ENCODE data around the gene ST14.
"Not testable (repeated sequence)": the region's sequence is repeated elsewhere in the genome, so short reads cannot be mapped to it uniquely, and the experiment has no call there.

The ST14 gene

GRCh38 chr11:130190371-130190881, 30.8 kb downstream of the ST14 start:
- DNase-seq, result no peak

GRCh38 chr11:130191896-130192295, 32.3 kb downstream of the ST14 start:
- DNase-seq, result no peak

- DNase-seq, result no peak
These were observed 33.3 kb downstream of the ST14 start for GRCh38 chr11:130192845-130193267.

- not testable (repeated sequence) for DNase-seq
These were observed 34.0 kb downstream of the ST14 start for GRCh38 chr11:130193551-130193950.

GRCh38 chr11:130194241-130195023, 34.9 kb downstream of the ST14 start:
- DNase-seq, result no peak

GRCh38 chr11:130197386-130198035, 37.9 kb downstream of the ST14 start:
- no peak for DNase-seq

- no peak for DNase-seq
These were observed 38.7 kb downstream of the ST14 start for GRCh38 chr11:130198292-130198691.

GRCh38 chr11:130198964-130199363, 39.4 kb downstream of the ST14 start:
- DNase-seq, result no peak

- no peak for DNase-seq
These were observed 40.2 kb downstream of the ST14 start for GRCh38 chr11:130199792-130200191.

- DNase-seq, result no peak
These were observed 41.4 kb downstream of the ST14 start for GRCh38 chr11:130201026-130201425.

- no peak for DNase-seq
These were observed 42.6 kb downstream of the ST14 start for GRCh38 chr11:130202009-130202817.

- no peak for DNase-seq
These were observed 43.5 kb downstream of the ST14 start for GRCh38 chr11:130202818-130203689.

GRCh38 chr11:130203766-130204702, 44.5 kb downstream of the ST14 start:
- DNase-seq, result no peak

- DNase-seq, result no peak
These were observed 45.1 kb downstream of the ST14 start for GRCh38 chr11:130204703-130205095.

GRCh38 chr11:130206141-130206540, 46.6 kb downstream of the ST14 start:
- no peak for DNase-seq

- DNase-seq, result no peak
These were observed 48.9 kb downstream of the ST14 start for GRCh38 chr11:130208241-130209127.

GRCh38 chr11:130209128-130209932, 49.7 kb downstream of the ST14 start:
- no peak for DNase-seq

- no peak for DNase-seq
These were observed 50.6 kb downstream of the ST14 start for GRCh38 chr11:130209954-130210854.
